Activated naive CD8-positive, alpha-beta T cell treated with anti-CD3 and anti-CD28 coated beads, Interleukin-2, amount 50 U/mL, for 24 hours (primary cell): ENCODE measurements around the gene TSPYL2.

Source experiments
- ATAC-seq: fragments of 150-1000 bp; cut with Tn5 transposase; one replicate; pipeline ENCODE4 v1.10.0; 2021
- DNase-seq: peaks from one replicate; pipeline ENCODE4 v3.0.0; 2021
- H3K27ac Mint-ChIP-seq: one replicate; pipeline ENCODE4 v1.8.0; 2021; ENCODE audit warnings: mild to moderate bottlenecking, mixed read lengths
- H3K27me3 Mint-ChIP-seq: one replicate; pipeline ENCODE4 v1.8.0; 2021; ENCODE audit warnings: mixed read lengths
- H3K36me3 Mint-ChIP-seq: one replicate; pipeline ENCODE4 v1.8.0; 2021; ENCODE audit warnings: low read depth, mixed read lengths
- H3K4me1 Mint-ChIP-seq: one replicate; pipeline ENCODE4 v1.8.0; 2021; ENCODE audit warnings: mixed read lengths
- H3K4me3 Mint-ChIP-seq: one replicate; pipeline ENCODE4 v1.8.0; 2021; ENCODE audit warnings: mild to moderate bottlenecking, moderate library complexity, mixed read lengths
- H3K9me3 Mint-ChIP-seq: one replicate; pipeline ENCODE4 v1.8.0; 2021; ENCODE audit warnings: mixed read lengths

Gene TSPYL2

GRCh38 chrX:53088136-53088974 lies 6.2 kb downstream of the TSPYL2 start:
- DNase-seq (peak; percentile 74), ATAC-seq (peak; percentile 53)
- Mint-ChIP-seq H3K4me1 (peaks cover 60% of the 10 kb centered on the region), H3K9me3 (no peaks in the 10 kb centered on the region), H3K27ac (peak overlapping the region; percentile 85), H3K4me3 (peak overlapping the region; percentile 78), H3K27me3 (no peaks in the 10 kb centered on the region), H3K36me3 (peaks cover 20% of the 10 kb centered on the region)

- no peaks in the 10 kb centered on the region for H3K27me3 Mint-ChIP-seq
- H3K4me3 Mint-ChIP-seq, result peak overlapping the region; percentile 78
- DNase-seq (peak; percentile 29), ATAC-seq (no peak)
- no peaks in the 10 kb centered on the region for H3K9me3 Mint-ChIP-seq
- H3K36me3 Mint-ChIP-seq, result peaks cover 16% of the 10 kb centered on the region
- H3K27ac Mint-ChIP-seq, result no peak overlapping the region
- H3K4me1 Mint-ChIP-seq, result peaks cover 54% of the 10 kb centered on the region
These were observed 7.2 kb downstream of the TSPYL2 start for GRCh38 chrX:53089224-53089842.

GRCh38 chrX:53089925-53090324 lies 7.8 kb downstream of the TSPYL2 start:
- H3K27ac Mint-ChIP-seq, result no peak overlapping the region
- peaks cover 51% of the 10 kb centered on the region for H3K4me1 Mint-ChIP-seq
- no peak overlapping the region for H3K4me3 Mint-ChIP-seq
- H3K36me3 Mint-ChIP-seq, result peaks cover 11% of the 10 kb centered on the region
- DNase-seq, result no peak
- ATAC-seq, result no peak
- H3K27me3 Mint-ChIP-seq, result no peaks in the 10 kb centered on the region
- no peaks in the 10 kb centered on the region for H3K9me3 Mint-ChIP-seq

GRCh38 chrX:53091354-53091753 lies 9.2 kb downstream of the TSPYL2 start:
- DNase-seq (no peak), ATAC-seq (no peak)
- Mint-ChIP-seq H3K9me3 (no peaks in the 10 kb centered on the region), H3K36me3 (no peaks in the 10 kb centered on the region), H3K27me3 (no peaks in the 10 kb centered on the region), H3K4me1 (peaks cover 46% of the 10 kb centered on the region), H3K27ac (no peak overlapping the region), H3K4me3 (no peak overlapping the region)

GRCh38 chrX:53093177-53093655 lies 11.0 kb downstream of the TSPYL2 start:
- no peaks in the 10 kb centered on the region for H3K36me3 Mint-ChIP-seq
- ATAC-seq (peak; percentile 75), DNase-seq (peak; percentile 78)
- H3K9me3 Mint-ChIP-seq, result no peaks in the 10 kb centered on the region
- no peaks in the 10 kb centered on the region for H3K27me3 Mint-ChIP-seq
- peaks cover 29% of the 10 kb centered on the region for H3K4me1 Mint-ChIP-seq
- peak overlapping the region; percentile 87 for H3K27ac Mint-ChIP-seq
- H3K4me3 Mint-ChIP-seq, result peak overlapping the region; percentile 88

- Mint-ChIP-seq H3K36me3 (no peaks in the 10 kb centered on the region), H3K27me3 (no peaks in the 10 kb centered on the region), H3K9me3 (no peaks in the 10 kb centered on the region), H3K27ac (peak within 1 kb of the TSS; percentile 88), H3K4me3 (peak within 1 kb of the TSS; percentile 88), H3K4me1 (peaks cover 21% of the 10 kb centered on the region)
- DNase-seq (peak; percentile 73), ATAC-seq (peak; percentile 84)
These were observed 11.8 kb downstream of the TSPYL2 start, which contains the start of gene KANTR for GRCh38 chrX:53093748-53094581. TSS of gene KANTR (plus strand) at chrX:53094142. CDS start at chrX:53124273, 30,131 bp downstream.

- H3K4me1 Mint-ChIP-seq, result peaks cover 18% of the 10 kb centered on the region
- no peak for ATAC-seq
- H3K27ac Mint-ChIP-seq, result peak overlapping the region; percentile 88
- peaks cover 2% of the 10 kb centered on the region for H3K36me3 Mint-ChIP-seq
- peak overlapping the region; percentile 88 for H3K4me3 Mint-ChIP-seq
- no peaks in the 10 kb centered on the region for H3K27me3 Mint-ChIP-seq
- no peaks in the 10 kb centered on the region for H3K9me3 Mint-ChIP-seq
- DNase-seq, result no peak
These were observed 12.4 kb downstream of the TSPYL2 start for GRCh38 chrX:53094582-53094905.

GRCh38 chrX:53095796-53096195 lies 13.6 kb downstream of the TSPYL2 start:
- H3K27ac Mint-ChIP-seq, result no peak overlapping the region
- no peak overlapping the region for H3K4me3 Mint-ChIP-seq
- peaks cover 3% of the 10 kb centered on the region for H3K36me3 Mint-ChIP-seq
- peaks cover 18% of the 10 kb centered on the region for H3K4me1 Mint-ChIP-seq
- DNase-seq (no peak), ATAC-seq (no peak)
- no peaks in the 10 kb centered on the region for H3K27me3 Mint-ChIP-seq
- no peaks in the 10 kb centered on the region for H3K9me3 Mint-ChIP-seq

GRCh38 chrX:53114864-53115549 lies 32.8 kb downstream of the TSPYL2 start:
- no peak overlapping the region for H3K4me3 Mint-ChIP-seq
- H3K4me1 Mint-ChIP-seq, result peaks cover 1% of the 10 kb centered on the region
- H3K9me3 Mint-ChIP-seq, result no peaks in the 10 kb centered on the region
- H3K27ac Mint-ChIP-seq, result no peak overlapping the region
- ATAC-seq, result no peak
- DNase-seq, result no peak
- H3K36me3 Mint-ChIP-seq, result no peaks in the 10 kb centered on the region
- no peaks in the 10 kb centered on the region for H3K27me3 Mint-ChIP-seq

- H3K9me3 Mint-ChIP-seq, result no peaks in the 10 kb centered on the region
- H3K4me1 Mint-ChIP-seq, result peaks cover 1% of the 10 kb centered on the region
- no peaks in the 10 kb centered on the region for H3K27me3 Mint-ChIP-seq
- no peaks in the 10 kb centered on the region for H3K36me3 Mint-ChIP-seq
- no peak overlapping the region for H3K4me3 Mint-ChIP-seq
- ATAC-seq (no peak), DNase-seq (no peak)
- H3K27ac Mint-ChIP-seq, result no peak overlapping the region
These were observed 33.3 kb downstream of the TSPYL2 start for GRCh38 chrX:53115550-53115874.

- DNase-seq (no peak), ATAC-seq (no peak)
- H3K4me1 Mint-ChIP-seq, result peaks cover 1% of the 10 kb centered on the region
- H3K27ac Mint-ChIP-seq, result no peak overlapping the region
- no peaks in the 10 kb centered on the region for H3K27me3 Mint-ChIP-seq
- no peak overlapping the region for H3K4me3 Mint-ChIP-seq
- no peaks in the 10 kb centered on the region for H3K9me3 Mint-ChIP-seq
- H3K36me3 Mint-ChIP-seq, result no peaks in the 10 kb centered on the region
These were observed 33.9 kb downstream of the TSPYL2 start for GRCh38 chrX:53116101-53116500.

GRCh38 chrX:53122013-53122412 lies 39.8 kb downstream of the TSPYL2 start:
- Mint-ChIP-seq H3K27me3 (no peaks in the 10 kb centered on the region), H3K4me1 (peaks cover 11% of the 10 kb centered on the region), H3K36me3 (peaks cover 3% of the 10 kb centered on the region), H3K4me3 (no peak overlapping the region), H3K9me3 (no peaks in the 10 kb centered on the region), H3K27ac (no peak overlapping the region)
- no peak for DNase-seq
- no peak for ATAC-seq

GRCh38 chrX:53125506-53125905 lies 43.3 kb downstream of the TSPYL2 start:
- peaks cover 11% of the 10 kb centered on the region for H3K4me1 Mint-ChIP-seq

GRCh38 chrX:53126377-53126776 lies 44.2 kb downstream of the TSPYL2 start:
- no peak overlapping the region for H3K27ac Mint-ChIP-seq
- ATAC-seq, result no peak
- peaks cover 11% of the 10 kb centered on the region for H3K4me1 Mint-ChIP-seq

More at GRCh38 chrX:53125506-53125905, 43.3 kb downstream of the TSPYL2 start:
- H3K27ac Mint-ChIP-seq, result no peak overlapping the region
- no peak overlapping the region for H3K4me3 Mint-ChIP-seq
- H3K27me3 Mint-ChIP-seq, result no peaks in the 10 kb centered on the region
- H3K9me3 Mint-ChIP-seq, result no peaks in the 10 kb centered on the region
- H3K36me3 Mint-ChIP-seq, result peaks cover 3% of the 10 kb centered on the region
- DNase-seq (no peak), ATAC-seq (no peak)

More at GRCh38 chrX:53126377-53126776, 44.2 kb downstream of the TSPYL2 start:
- Mint-ChIP-seq H3K9me3 (no peaks in the 10 kb centered on the region), H3K27me3 (no peaks in the 10 kb centered on the region), H3K36me3 (peaks cover 5% of the 10 kb centered on the region), H3K4me3 (no peak overlapping the region)
- no peak for DNase-seq
